A549 treated with RU486 at 1 μM for 4 hours (cell line): ENCODE measurements around the gene ARHGAP27. TPM values are rescaled to one million over a fixed set of nuclear protein-coding genes. Genes with fewer than 3 reads are reported as not detected.

ENCODE experiments used
- total RNA-seq: library from RNA; stranded (reverse); fragments of 200-300 nt; extraction: Qiagen RNA extraction; gene quantifications from 5 replicates; pipeline ENCODE4 v1.2.3, GENCODE V29; 2022; ENCODE audit warnings: low read depth

Gene ARHGAP27
- 11.7 to 16.3 TPM (median 15.3 TPM) in 5 replicates for total RNA-seq

GRCh38 chr17:45432405-45433158 lies at the start of gene ARHGAP27:
Gene ARHGAP27 (minus strand): TSS chr17:45432870. CDS start chr17:45430279, 2,591 bp downstream.

Other genes starting within 250 kb of the ARHGAP27 start
- 28.2 to 37.3 TPM (median 34.6 TPM) in 5 replicates for gene FMNL1, start 211.0 kb downstream of the ARHGAP27 start, total RNA-seq
- 0.09 to 0.31 TPM (median 0.13 TPM) in 5 replicates for gene SPATA32, start 170.8 kb downstream of the ARHGAP27 start, total RNA-seq
- 40.8 to 74.6 TPM (median 57.2 TPM) in 5 replicates for gene MAP3K14, start 115.8 kb downstream of the ARHGAP27 start, total RNA-seq
- gene PLEKHM1, start 57.9 kb upstream of the ARHGAP27 start, total RNA-seq, result 20.5 to 25.9 TPM (median 23.3 TPM) in 5 replicates